ENCODE data around the gene SCFD1. TPM values are rescaled to one million over a fixed set of nuclear protein-coding genes. Genes with fewer than 3 reads are reported as not detected.

SCFD1 gene
- total and polyA plus RNA-seq, 10 of the 15 experiments (the other 5 are each of a cell fraction or from before 2014, with no cell fraction given) = 61.5 to 98.4 (median 82.5) TPM

GRCh38 chr14:30728471-30728870 lies 106.4 kb downstream of the SCFD1 start:
- SMC1A ChIA-PET (ENCODE audit: uncharacterized antibody, unreplicated experiment) = interaction anchor here (0.7 kb wide), 1 partner anchor 253 kb away, joined by 3 read pairs; no protein-coding TSS in a partner anchor
- intact Hi-C loops (cut with micrococcal nuclease; ENCODE audit: unreplicated experiment) (no loop called here), in situ Hi-C loops (cut with MboI) (no loop called here)
- FAIRE-seq = no peak
- Histone ChIP-seq H2AFZ (ENCODE audit: control insufficient read depth, low read depth, low read length) (no peak overlapping the region), H3K9ac (ENCODE audit: control insufficient read depth, insufficient read depth, low read length) (no peak overlapping the region), H4K20me1 (ENCODE audit: control insufficient read depth, insufficient read depth) (no peaks in the 10 kb centered on the region; the same call in 1 of the 2 replicates), H3K4me1 (ENCODE audit: control insufficient read depth, insufficient read depth, low read length) (no peaks in the 10 kb centered on the region), H3K79me2 (ENCODE audit: control insufficient read depth, insufficient read depth, low read length) (no peaks in the 10 kb centered on the region), H3K9me3 (replicated peaks; ENCODE audit: control insufficient read depth, insufficient read depth, low read length) (peaks cover 2% of the 10 kb centered on the region; the same call in 2 of the 3 replicates), H3K4me3 (no peak overlapping the region), H3K27ac (ENCODE audit: control insufficient read depth, insufficient read depth) (no peak overlapping the region), H3K4me2 (ENCODE audit: control insufficient read depth, insufficient read depth) (no peak overlapping the region), H3K27me3 (replicated peaks in 1 of 2; ENCODE audit: control insufficient read depth in 2 of 2, insufficient read depth in 2 of 2, low read length in 1 of 2) (no peaks in the 10 kb centered on the region), H3K36me3 (ENCODE audit: control insufficient read depth in 2 of 2, insufficient read depth in 2 of 2, low read length in 1 of 2) (peaks cover 0 to 18% of the 10 kb centered on the region in 2 experiments; a peak in 1 of 4 replicates)
- CTCF ChIA-PET = no interaction called here
- RAD21 ChIA-PET (ENCODE audit: unreplicated experiment) = no interaction called here
- no TSS peak for BruUV-seq (replicated peaks)
- TF ChIP-seq EP300 (IDR thresholded peaks at IDR 0.05; ENCODE audit: borderline replicate concordance in 1 of 2, control insufficient read depth in 1 of 2, low read depth in 2 of 2, low read length in 2 of 2) (no peak), STAT3 (IDR thresholded peaks at IDR 0.05; ENCODE audit: low read depth, low read length) (no peak), TBL1XR1 (IDR thresholded peaks at IDR 0.05; ENCODE audit: low read depth, low read length) (no peak), ZZZ3 (IDR thresholded peaks at IDR 0.05; ENCODE audit: control insufficient read depth, insufficient read length, low read depth) (no peak), ESRRA (IDR thresholded peaks at IDR 0.05; ENCODE audit: low read length) (no peak), HDAC2 (IDR thresholded peaks at IDR 0.05) (no peak), NFIC (IDR thresholded peaks at IDR 0.05; ENCODE audit: low read depth, low read length) (no peak), WRNIP1 (IDR thresholded peaks at IDR 0.05; ENCODE audit: borderline replicate concordance, low read depth, low read length) (no peak), CHD4 (IDR thresholded peaks at IDR 0.05) (no peak)
- TF ChIP-seq, protein P1, sequence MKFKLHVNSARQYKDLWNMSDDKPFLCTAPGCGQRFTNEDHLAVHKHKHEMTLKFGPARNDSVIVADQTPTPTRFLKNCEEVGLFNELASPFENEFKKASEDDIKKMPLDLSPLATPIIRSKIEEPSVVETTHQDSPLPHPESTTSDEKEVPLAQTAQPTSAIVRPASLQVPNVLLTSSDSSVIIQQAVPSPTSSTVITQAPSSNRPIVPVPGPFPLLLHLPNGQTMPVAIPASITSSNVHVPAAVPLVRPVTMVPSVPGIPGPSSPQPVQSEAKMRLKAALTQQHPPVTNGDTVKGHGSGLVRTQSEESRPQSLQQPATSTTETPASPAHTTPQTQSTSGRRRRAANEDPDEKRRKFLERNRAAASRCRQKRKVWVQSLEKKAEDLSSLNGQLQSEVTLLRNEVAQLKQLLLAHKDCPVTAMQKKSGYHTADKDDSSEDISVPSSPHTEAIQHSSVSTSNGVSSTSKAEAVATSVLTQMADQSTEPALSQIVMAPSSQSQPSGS (IDR thresholded peaks at IDR 0.05; ENCODE audit: low read length) = no peak
- TF ChIP-seq, protein P2, sequence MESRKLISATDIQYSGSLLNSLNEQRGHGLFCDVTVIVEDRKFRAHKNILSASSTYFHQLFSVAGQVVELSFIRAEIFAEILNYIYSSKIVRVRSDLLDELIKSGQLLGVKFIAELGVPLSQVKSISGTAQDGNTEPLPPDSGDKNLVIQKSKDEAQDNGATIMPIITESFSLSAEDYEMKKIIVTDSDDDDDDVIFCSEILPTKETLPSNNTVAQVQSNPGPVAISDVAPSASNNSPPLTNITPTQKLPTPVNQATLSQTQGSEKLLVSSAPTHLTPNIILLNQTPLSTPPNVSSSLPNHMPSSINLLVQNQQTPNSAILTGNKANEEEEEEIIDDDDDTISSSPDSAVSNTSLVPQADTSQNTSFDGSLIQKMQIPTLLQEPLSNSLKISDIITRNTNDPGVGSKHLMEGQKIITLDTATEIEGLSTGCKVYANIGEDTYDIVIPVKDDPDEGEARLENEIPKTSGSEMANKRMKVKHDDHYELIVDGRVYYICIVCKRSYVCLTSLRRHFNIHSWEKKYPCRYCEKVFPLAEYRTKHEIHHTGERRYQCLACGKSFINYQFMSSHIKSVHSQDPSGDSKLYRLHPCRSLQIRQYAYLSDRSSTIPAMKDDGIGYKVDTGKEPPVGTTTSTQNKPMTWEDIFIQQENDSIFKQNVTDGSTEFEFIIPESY (IDR thresholded peaks at IDR 0.05) = no peak
- ATAC-seq = no peak
- DNase-seq (ENCODE audit: low read depth, low spot score) = no peak
- POLR2A ChIA-PET = no interaction called here
- 98% methylated on average over 3 of the region's 5 CpGs for WGBS (ENCODE audit: insufficient coverage, insufficient replicate concordance, low lambda C conversion rate, missing lambda C conversion rate)
